Urothelium cell line (cell line): ENCODE results near the gene DACH1.
"Not testable (repeated sequence)": the region's sequence is repeated elsewhere in the genome, so short reads cannot be mapped to it uniquely, and the experiment has no call there.

Experiments
- DNase-seq: peaks from one replicate; pipeline ENCODE4 v3.0.0; 2011; ENCODE audit warnings: low spot score, mixed read lengths
- FAIRE-seq: peaks from 2 replicates; lab custom pipeline; 2011; peaks lifted over from hg19 to GRCh38; lab: Jason Lieb, UNC

Gene DACH1

GRCh38 chr13:71867131-71867814, at the start of gene DACH1:
DACH1 (minus strand) TSS chr13:71867204.
- FAIRE-seq (no peak), DNase-seq (peak; percentile 16)

GRCh38 chr13:71913717-71914116, 46.7 kb upstream of the DACH1 start:
- FAIRE-seq: no peak
- DNase-seq: no peak

GRCh38 chr13:71912524-71912923, 45.5 kb upstream of the DACH1 start:
- peak; percentile 3 for DNase-seq
- FAIRE-seq: no peak

GRCh38 chr13:71906448-71906847, 39.4 kb upstream of the DACH1 start:
- no peak for FAIRE-seq

GRCh38 chr13:71902676-71903075, 35.7 kb upstream of the DACH1 start:
- FAIRE-seq: no peak

More at GRCh38 chr13:71906448-71906847, 39.4 kb upstream of the DACH1 start:
- no peak for DNase-seq

GRCh38 chr13:71893506-71893905, 26.5 kb upstream of the DACH1 start:
- FAIRE-seq, DNase-seq: not testable (repeated sequence)

More at GRCh38 chr13:71902676-71903075, 35.7 kb upstream of the DACH1 start:
- no peak for DNase-seq

- no peak for DNase-seq
- FAIRE-seq: no peak
Measured at GRCh38 chr13:71886880-71887279, 19.9 kb upstream of the DACH1 start.

- DNase-seq (no peak), FAIRE-seq (no peak)
Measured at GRCh38 chr13:71882120-71882519, 15.1 kb upstream of the DACH1 start.

GRCh38 chr13:71880753-71881541, 13.9 kb upstream of the DACH1 start:
- DNase-seq (no peak), FAIRE-seq (no peak)

GRCh38 chr13:71879808-71880344, 12.9 kb upstream of the DACH1 start:
- no peak for FAIRE-seq
- no peak for DNase-seq

- DNase-seq (no peak), FAIRE-seq (no peak)
Measured at GRCh38 chr13:71879129-71879535, 12.1 kb upstream of the DACH1 start.

GRCh38 chr13:71877256-71877653, 10.3 kb upstream of the DACH1 start:
- no peak for FAIRE-seq
- DNase-seq: no peak

- DNase-seq (no peak), FAIRE-seq (no peak)
Measured at GRCh38 chr13:71876648-71877255, 9.7 kb upstream of the DACH1 start.

GRCh38 chr13:71875823-71876222, 8.8 kb upstream of the DACH1 start:
- DNase-seq (no peak), FAIRE-seq (no peak)

GRCh38 chr13:71874458-71874857, 7.5 kb upstream of the DACH1 start:
- FAIRE-seq (no peak), DNase-seq (no peak)

- no peak for DNase-seq
Measured at GRCh38 chr13:71873418-71874247, 6.6 kb upstream of the DACH1 start.

GRCh38 chr13:71871844-71872243, 4.8 kb upstream of the DACH1 start:
- FAIRE-seq (no peak), DNase-seq (no peak)

More at GRCh38 chr13:71873418-71874247, 6.6 kb upstream of the DACH1 start:
- FAIRE-seq: no peak

- no peak for FAIRE-seq
Measured at GRCh38 chr13:71871176-71871754, 4.3 kb upstream of the DACH1 start.

GRCh38 chr13:71870100-71870499, 3.1 kb upstream of the DACH1 start:
- FAIRE-seq (no peak), DNase-seq (no peak)

More at GRCh38 chr13:71871176-71871754, 4.3 kb upstream of the DACH1 start:
- DNase-seq: no peak

- DNase-seq (no peak), FAIRE-seq (no peak)
Measured at GRCh38 chr13:71869274-71869673, 2.3 kb upstream of the DACH1 start.
